Activated naive CD8-positive, alpha-beta T cell treated with anti-CD3 and anti-CD28 coated beads, Interleukin-2, amount 10 ng/mL, durations not matched to agents 7 days and 5 days (primary cell): ENCODE data around the gene POC1A. TPM values are rescaled to one million over a fixed set of nuclear protein-coding genes. Genes with fewer than 3 reads are reported as not detected.
"Not testable (repeated sequence)": the region's sequence is repeated elsewhere in the genome, so short reads cannot be mapped to it uniquely, and the experiment has no call there.

Experiments used
- ATAC-seq: fragments of 150-1000 bp; cut with Tn5 transposase; one replicate; pipeline ENCODE4 v1.10.0; 2021; ENCODE audit warnings: low read depth, moderate library complexity
- POLR2A ChIA-PET: fragments of 350-600 bp; sonication (Branson Sonifier 250); formaldehyde crosslinking; loops from one replicate; lab custom pipeline; 2021; ENCODE audit warnings: antibody characterized with exemption; lab: Charles Lee
- DNase-seq: peaks from one replicate; pipeline ENCODE4 v3.0.0; 2021
- H3K27ac Mint-ChIP-seq: one replicate; pipeline ENCODE4 v1.8.0; 2022; ENCODE audit warnings: mild to moderate bottlenecking, mixed read lengths
- H3K27me3 Mint-ChIP-seq: one replicate; pipeline ENCODE4 v1.8.0; 2022; ENCODE audit warnings: mild to moderate bottlenecking, moderate library complexity, mixed read lengths
- H3K36me3 Mint-ChIP-seq: one replicate; pipeline ENCODE4 v1.8.0; 2021; ENCODE audit warnings: mild to moderate bottlenecking, mixed read lengths
- H3K4me1 Mint-ChIP-seq: one replicate; pipeline ENCODE4 v1.8.0; 2021; ENCODE audit warnings: mixed read lengths
- H3K4me3 Mint-ChIP-seq: one replicate; pipeline ENCODE4 v1.8.0; 2022; ENCODE audit warnings: mild to moderate bottlenecking, moderate library complexity, mixed read lengths
- H3K9me3 Mint-ChIP-seq: one replicate; pipeline ENCODE4 v1.8.0; 2021; ENCODE audit warnings: mixed read lengths
- total RNA-seq, 2 experiments: library from RNA; stranded (reverse); gene quantifications; one replicate each; pipeline ENCODE4 v1.2.3, GENCODE V29; 2021

Gene POC1A
- total RNA-seq, 2 experiments from 2014 or later, result 20.8 to 22.4 TPM

GRCh38 chr3:52178537-52178936 lies 24.3 kb upstream of the POC1A start:
- Mint-ChIP-seq H3K9me3 (no peaks in the 10 kb centered on the region), H3K4me3 (no peak overlapping the region), H3K36me3 (no peaks in the 10 kb centered on the region), H3K27me3 (peaks cover 11% of the 10 kb centered on the region), H3K4me1 (peaks cover 13% of the 10 kb centered on the region), H3K27ac (no peak overlapping the region)
- ATAC-seq (no peak), DNase-seq (no peak)
- POLR2A ChIA-PET, result no interaction called here

- POLR2A ChIA-PET, DNase-seq: not testable (repeated sequence)
These were observed 23.9 kb upstream of the POC1A start for GRCh38 chr3:52178126-52178525.

GRCh38 chr3:52177701-52178042 lies 23.4 kb upstream of the POC1A start:
- H3K36me3 Mint-ChIP-seq, result no peaks in the 10 kb centered on the region
- ATAC-seq, result no peak
- H3K9me3 Mint-ChIP-seq, result no peaks in the 10 kb centered on the region
- H3K4me3 Mint-ChIP-seq, result no peak overlapping the region
- DNase-seq, result no peak
- H3K4me1 Mint-ChIP-seq, result peaks cover 16% of the 10 kb centered on the region
- H3K27me3 Mint-ChIP-seq, result peaks cover 11% of the 10 kb centered on the region
- POLR2A ChIA-PET, result interaction anchor here (0.6 kb wide), 1 partner anchor 10 kb away, joined by 5 read pairs; no protein-coding TSS in a partner anchor
- H3K27ac Mint-ChIP-seq, result no peak overlapping the region

More at GRCh38 chr3:52178126-52178525, 23.9 kb upstream of the POC1A start:
- not testable (repeated sequence) for H3K36me3 Mint-ChIP-seq, ATAC-seq, H3K27ac Mint-ChIP-seq, H3K4me3 Mint-ChIP-seq, H3K9me3 Mint-ChIP-seq
- peaks cover 11% of the 10 kb centered on the region for H3K27me3 Mint-ChIP-seq
- H3K4me1 Mint-ChIP-seq, result peaks cover 16% of the 10 kb centered on the region

- Mint-ChIP-seq H3K36me3 (no peaks in the 10 kb centered on the region), H3K4me1 (peaks cover 11% of the 10 kb centered on the region), H3K27me3 (peaks cover 11% of the 10 kb centered on the region), H3K4me3 (no peak overlapping the region), H3K27ac (no peak overlapping the region), H3K9me3 (no peaks in the 10 kb centered on the region)
- no peak for DNase-seq
- ATAC-seq, result no peak
- POLR2A ChIA-PET, result interaction anchor here (0.6 kb wide), 1 partner anchor 10 kb away, joined by 5 read pairs; no protein-coding TSS in a partner anchor
These were observed 22.9 kb upstream of the POC1A start for GRCh38 chr3:52176951-52177700.

- no peak overlapping the region for H3K4me3 Mint-ChIP-seq
- H3K27ac Mint-ChIP-seq, result no peak overlapping the region
- peaks cover 7% of the 10 kb centered on the region for H3K4me1 Mint-ChIP-seq
- no peaks in the 10 kb centered on the region for H3K36me3 Mint-ChIP-seq
- POLR2A ChIA-PET, result no interaction called here
- ATAC-seq, result no peak
- H3K9me3 Mint-ChIP-seq, result no peaks in the 10 kb centered on the region
- DNase-seq, result no peak
- H3K27me3 Mint-ChIP-seq, result peaks cover 11% of the 10 kb centered on the region
These were observed 22.0 kb upstream of the POC1A start for GRCh38 chr3:52176180-52176752.

GRCh38 chr3:52175416-52176179 lies 21.4 kb upstream of the POC1A start:
- H3K36me3 Mint-ChIP-seq, result no peaks in the 10 kb centered on the region
- POLR2A ChIA-PET, result interaction anchor here (0.7 kb wide), 1 partner anchor 12 kb away, joined by 3 read pairs; no protein-coding TSS in a partner anchor
- no peak overlapping the region for H3K4me3 Mint-ChIP-seq
- no peak overlapping the region for H3K27ac Mint-ChIP-seq
- ATAC-seq (no peak), DNase-seq (no peak)
- peaks cover 7% of the 10 kb centered on the region for H3K4me1 Mint-ChIP-seq
- H3K27me3 Mint-ChIP-seq, result peaks cover 11% of the 10 kb centered on the region
- no peaks in the 10 kb centered on the region for H3K9me3 Mint-ChIP-seq

GRCh38 chr3:52174896-52175295 lies 20.7 kb upstream of the POC1A start:
- H3K9me3 Mint-ChIP-seq, result no peaks in the 10 kb centered on the region
- H3K4me1 Mint-ChIP-seq, result peaks cover 7% of the 10 kb centered on the region
- peaks cover 9% of the 10 kb centered on the region for H3K27me3 Mint-ChIP-seq
- H3K27ac Mint-ChIP-seq, result no peak overlapping the region
- no peak overlapping the region for H3K4me3 Mint-ChIP-seq
- H3K36me3 Mint-ChIP-seq, result no peaks in the 10 kb centered on the region
- ATAC-seq (no peak), DNase-seq (no peak)
- POLR2A ChIA-PET, result interaction anchor here (0.7 kb wide), 1 partner anchor 11 kb away, joined by 3 read pairs; no protein-coding TSS in a partner anchor

GRCh38 chr3:52173101-52173500 lies 18.9 kb upstream of the POC1A start:
- Mint-ChIP-seq H3K4me1 (peaks cover 7% of the 10 kb centered on the region), H3K36me3 (no peaks in the 10 kb centered on the region), H3K9me3 (no peaks in the 10 kb centered on the region), H3K4me3 (no peak overlapping the region), H3K27me3 (no peaks in the 10 kb centered on the region), H3K27ac (no peak overlapping the region)
- POLR2A ChIA-PET, result no interaction called here
- no peak for ATAC-seq
- DNase-seq, result no peak

- no peak for DNase-seq
- Mint-ChIP-seq H3K27ac (no peak overlapping the region), H3K36me3 (no peaks in the 10 kb centered on the region), H3K4me3 (no peak overlapping the region), H3K9me3 (no peaks in the 10 kb centered on the region), H3K27me3 (no peaks in the 10 kb centered on the region), H3K4me1 (peaks cover 7% of the 10 kb centered on the region)
- ATAC-seq, result no peak
- POLR2A ChIA-PET, result no interaction called here
These were observed 18.1 kb upstream of the POC1A start for GRCh38 chr3:52172262-52172757.

GRCh38 chr3:52171514-52172261 lies 17.5 kb upstream of the POC1A start:
- no peak for ATAC-seq
- Mint-ChIP-seq H3K4me1 (peaks cover 7% of the 10 kb centered on the region), H3K27me3 (no peaks in the 10 kb centered on the region), H3K36me3 (no peaks in the 10 kb centered on the region), H3K9me3 (no peaks in the 10 kb centered on the region), H3K4me3 (no peak overlapping the region), H3K27ac (peak overlapping the region; percentile 3)
- POLR2A ChIA-PET, result no interaction called here
- no peak for DNase-seq

GRCh38 chr3:52170217-52170616 lies 16.0 kb upstream of the POC1A start:
- not testable (repeated sequence) for H3K27ac Mint-ChIP-seq, DNase-seq, H3K4me3 Mint-ChIP-seq, H3K4me1 Mint-ChIP-seq, H3K27me3 Mint-ChIP-seq, H3K36me3 Mint-ChIP-seq, ATAC-seq, H3K9me3 Mint-ChIP-seq
- POLR2A ChIA-PET, result interaction anchor here (1.0 kb wide), 1 partner anchor 11 kb away, joined by 3 read pairs; no protein-coding TSS in a partner anchor

GRCh38 chr3:52167240-52167639 lies 13.0 kb upstream of the POC1A start:
- POLR2A ChIA-PET, result no interaction called here
- Mint-ChIP-seq H3K27me3 (peaks cover 7% of the 10 kb centered on the region), H3K4me3 (no peak overlapping the region), H3K4me1 (no peaks in the 10 kb centered on the region), H3K9me3 (no peaks in the 10 kb centered on the region), H3K27ac (no peak overlapping the region), H3K36me3 (no peaks in the 10 kb centered on the region)
- no peak for DNase-seq
- ATAC-seq, result no peak
